ENCODE measurements around the gene CEP112. TPM values are rescaled to one million over a fixed set of nuclear protein-coding genes. Genes with fewer than 3 reads are reported as not detected.

CEP112 gene
- polyA plus RNA-seq, 1 donor from 2014 or later, result 6.0 TPM

- Histone ChIP-seq H3K36me3 (ENCODE audit: insufficient read depth, low read length) (no peaks in the 10 kb centered on the region), H3K9me2 (ENCODE audit: insufficient read depth, low read length) (no peaks in the 10 kb centered on the region), H4K20me1 (ENCODE audit: insufficient read depth) (no peaks in the 10 kb centered on the region), H3F3A (ENCODE audit: insufficient read depth, low read length, poor library complexity, severe bottlenecking) (no peaks in the 10 kb centered on the region), H3K9ac (ENCODE audit: low read length) (no peak overlapping the region), H3K27ac (ENCODE audit: low read length) (no peak overlapping the region), H2AFZ (ENCODE audit: low read depth, low read length) (no peak overlapping the region), H3K79me2 (replicated peaks; ENCODE audit: insufficient read depth, low read length) (no peaks in the 10 kb centered on the region), H3K9me3 (ENCODE audit: low read length) (no peaks in the 10 kb centered on the region), H3K27me3 (ENCODE audit: insufficient read depth, low read depth, low read length) (no peaks in the 10 kb centered on the region), H3K4me2 (ENCODE audit: low read length) (no peak overlapping the region), H3K4me3 (ENCODE audit: low read length) (no peak overlapping the region)
- no peak for TF ChIP-seq SMC3 (conservative IDR thresholded peaks at IDR 0.05; ENCODE audit: poor library complexity)
- TF ChIP-seq REST (IDR thresholded peaks at IDR 0.05; ENCODE audit: borderline replicate concordance), result no peak
- TF ChIP-seq EZH2 (IDR thresholded peaks at IDR 0.05; ENCODE audit: borderline replicate concordance, insufficient read depth, low read length, poor library complexity, severe bottlenecking), result no peak
- TF ChIP-seq RAD21 (conservative IDR thresholded peaks at IDR 0.05), result no peak
- TF ChIP-seq TAF1 (IDR thresholded peaks at IDR 0.05; ENCODE audit: low read depth), result no peak
- TF ChIP-seq EP300 (conservative IDR thresholded peaks at IDR 0.05; ENCODE audit: poor library complexity, severe bottlenecking), result no peak
- no peak for TF ChIP-seq CTCF (IDR thresholded peaks at IDR 0.05; ENCODE audit: poor library complexity, severe bottlenecking)
- no peak for TF ChIP-seq POLR2AphosphoS5 (IDR thresholded peaks at IDR 0.05)
- no peak for TF ChIP-seq MXI1 (conservative IDR thresholded peaks at IDR 0.05; ENCODE audit: poor library complexity, severe bottlenecking)
These were observed 441.8 kb downstream of the CEP112 start for GRCh38 chr17:65750166-65750565.

GRCh38 chr17:65749479-65749878 lies 442.5 kb downstream of the CEP112 start:
- Histone ChIP-seq H3K9me2 (ENCODE audit: insufficient read depth, low read length) (no peaks in the 10 kb centered on the region), H3K4me2 (ENCODE audit: low read length) (no peak overlapping the region), H2AFZ (ENCODE audit: low read depth, low read length) (no peak overlapping the region), H3K36me3 (ENCODE audit: insufficient read depth, low read length) (no peaks in the 10 kb centered on the region), H3F3A (ENCODE audit: insufficient read depth, low read length, poor library complexity, severe bottlenecking) (no peaks in the 10 kb centered on the region), H3K9ac (ENCODE audit: low read length) (no peak overlapping the region), H3K27ac (ENCODE audit: low read length) (no peak overlapping the region), H4K20me1 (ENCODE audit: insufficient read depth) (no peaks in the 10 kb centered on the region), H3K27me3 (ENCODE audit: insufficient read depth, low read depth, low read length) (no peaks in the 10 kb centered on the region), H3K4me3 (ENCODE audit: low read length) (no peak overlapping the region), H3K9me3 (ENCODE audit: low read length) (no peaks in the 10 kb centered on the region), H3K79me2 (replicated peaks; ENCODE audit: insufficient read depth, low read length) (no peaks in the 10 kb centered on the region)
- TF ChIP-seq RAD21 (conservative IDR thresholded peaks at IDR 0.05), result no peak
- TF ChIP-seq SMC3 (conservative IDR thresholded peaks at IDR 0.05; ENCODE audit: poor library complexity), result no peak
- no peak for TF ChIP-seq EP300 (conservative IDR thresholded peaks at IDR 0.05; ENCODE audit: poor library complexity, severe bottlenecking)
- no peak for TF ChIP-seq TAF1 (IDR thresholded peaks at IDR 0.05; ENCODE audit: low read depth)

DNA sequence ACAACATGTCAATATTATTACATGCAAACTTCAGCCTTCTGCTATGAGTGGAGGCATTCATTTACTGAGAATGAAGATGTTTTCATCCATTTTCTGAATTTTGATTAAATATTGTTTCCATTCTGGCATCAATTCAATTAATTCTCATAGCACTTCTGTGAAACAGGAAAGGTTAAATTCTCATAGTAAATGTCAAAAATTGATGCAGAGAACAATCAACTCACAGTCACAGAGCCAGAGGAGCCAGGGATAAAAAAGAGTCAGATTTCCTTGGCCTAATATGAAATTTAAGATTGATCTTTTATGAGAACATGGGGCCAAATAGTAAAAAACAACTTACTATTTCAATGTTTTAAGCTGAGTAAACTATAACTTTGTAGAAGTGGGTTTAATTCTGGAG lies 446.7 kb downstream of the CEP112 start:
- H2AFZ ChIP-seq (ENCODE audit: low read depth, low read length), result no peak overlapping the region
- H3K4me3 ChIP-seq (ENCODE audit: low read length), result no peak overlapping the region
- H3K79me2 ChIP-seq (replicated peaks; ENCODE audit: insufficient read depth, low read length), result no peaks in the 10 kb centered on the region
- H4K20me1 ChIP-seq (ENCODE audit: insufficient read depth), result no peaks in the 10 kb centered on the region
- H3K27ac ChIP-seq (ENCODE audit: low read length), result no peak overlapping the region
- no peak overlapping the region for H3K4me2 ChIP-seq (ENCODE audit: low read length)
- no peaks in the 10 kb centered on the region for H3K9me2 ChIP-seq (ENCODE audit: insufficient read depth, low read length)
- no peaks in the 10 kb centered on the region for H3K27me3 ChIP-seq (ENCODE audit: insufficient read depth, low read depth, low read length)
- H3F3A ChIP-seq (ENCODE audit: insufficient read depth, low read length, poor library complexity, severe bottlenecking), result no peaks in the 10 kb centered on the region
- no peaks in the 10 kb centered on the region for H3K36me3 ChIP-seq (ENCODE audit: insufficient read depth, low read length)
- no peaks in the 10 kb centered on the region for H3K9me3 ChIP-seq (ENCODE audit: low read length)
- no peak overlapping the region for H3K9ac ChIP-seq (ENCODE audit: low read length)
- TF ChIP-seq POLR2AphosphoS5 (IDR thresholded peaks at IDR 0.05) (no peak), RAD21 (conservative IDR thresholded peaks at IDR 0.05) (no peak), EZH2 (IDR thresholded peaks at IDR 0.05; ENCODE audit: borderline replicate concordance, insufficient read depth, low read length, poor library complexity, severe bottlenecking) (no peak), MXI1 (conservative IDR thresholded peaks at IDR 0.05; ENCODE audit: poor library complexity, severe bottlenecking) (no peak), REST (IDR thresholded peaks at IDR 0.05; ENCODE audit: borderline replicate concordance) (no peak), EP300 (conservative IDR thresholded peaks at IDR 0.05; ENCODE audit: poor library complexity, severe bottlenecking) (no peak), TAF1 (IDR thresholded peaks at IDR 0.05; ENCODE audit: low read depth) (no peak), CTCF (IDR thresholded peaks at IDR 0.05; ENCODE audit: poor library complexity, severe bottlenecking) (no peak), SMC3 (conservative IDR thresholded peaks at IDR 0.05; ENCODE audit: poor library complexity) (no peak)

Data from neural cell (in vitro differentiated cells).